ENCODE results near the gene DESI2.

DNA sequence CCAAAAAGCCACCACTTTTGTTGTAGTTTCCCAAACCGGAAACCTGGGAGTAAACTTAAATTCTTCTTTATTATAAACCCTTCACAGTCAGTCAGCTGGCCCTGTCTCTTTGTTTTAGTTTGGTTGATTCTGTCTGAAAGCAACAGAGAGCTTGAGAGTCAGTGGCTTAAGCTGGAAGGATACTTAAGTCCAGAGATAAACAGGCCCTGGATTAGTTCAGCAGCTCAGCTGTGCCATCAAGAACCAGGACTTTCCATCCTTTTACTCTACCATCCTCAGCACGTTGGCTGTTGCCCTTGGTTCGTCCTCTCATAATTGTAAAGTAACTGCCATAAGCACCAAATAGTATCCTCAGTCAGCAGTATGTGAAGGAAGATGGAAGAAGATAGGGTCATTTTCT is 4.5 kb downstream of the DESI2 start:
- TF ChIP-seq ZFP3 (CRISPR knock-in tag; IDR thresholded peaks at IDR 0.05) (no peak), ZFP30 (CRISPR knock-in tag; IDR thresholded peaks at IDR 0.05) (no peak), RARB (CRISPR knock-in tag; IDR thresholded peaks at IDR 0.05) (no peak), TCF4 (CRISPR knock-in tag; IDR thresholded peaks at IDR 0.05; ENCODE audit: borderline replicate concordance) (no peak), CSDC2 (CRISPR knock-in tag; IDR thresholded peaks at IDR 0.05) (no peak), OSR1 (CRISPR knock-in tag; IDR thresholded peaks at IDR 0.05) (no peak), ARNTL (CRISPR knock-in tag; IDR thresholded peaks at IDR 0.05; ENCODE audit: borderline replicate concordance, low read depth) (no peak), PPARA (CRISPR knock-in tag; IDR thresholded peaks at IDR 0.05; ENCODE audit: borderline replicate concordance) (no peak), ZNF70 (CRISPR knock-in tag; IDR thresholded peaks at IDR 0.05) (no peak), ZC3H10 (CRISPR knock-in tag; IDR thresholded peaks at IDR 0.05) (no peak), ZNF8 (CRISPR knock-in tag; IDR thresholded peaks at IDR 0.05) (no peak)
- TF ChIP-seq, protein P1, sequence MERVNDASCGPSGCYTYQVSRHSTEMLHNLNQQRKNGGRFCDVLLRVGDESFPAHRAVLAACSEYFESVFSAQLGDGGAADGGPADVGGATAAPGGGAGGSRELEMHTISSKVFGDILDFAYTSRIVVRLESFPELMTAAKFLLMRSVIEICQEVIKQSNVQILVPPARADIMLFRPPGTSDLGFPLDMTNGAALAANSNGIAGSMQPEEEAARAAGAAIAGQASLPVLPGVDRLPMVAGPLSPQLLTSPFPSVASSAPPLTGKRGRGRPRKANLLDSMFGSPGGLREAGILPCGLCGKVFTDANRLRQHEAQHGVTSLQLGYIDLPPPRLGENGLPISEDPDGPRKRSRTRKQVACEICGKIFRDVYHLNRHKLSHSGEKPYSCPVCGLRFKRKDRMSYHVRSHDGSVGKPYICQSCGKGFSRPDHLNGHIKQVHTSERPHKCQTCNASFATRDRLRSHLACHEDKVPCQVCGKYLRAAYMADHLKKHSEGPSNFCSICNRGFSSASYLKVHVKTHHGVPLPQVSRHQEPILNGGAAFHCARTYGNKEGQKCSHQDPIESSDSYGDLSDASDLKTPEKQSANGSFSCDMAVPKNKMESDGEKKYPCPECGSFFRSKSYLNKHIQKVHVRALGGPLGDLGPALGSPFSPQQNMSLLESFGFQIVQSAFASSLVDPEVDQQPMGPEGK (CRISPR knock-in tag; IDR thresholded peaks at IDR 0.05; ENCODE audit: borderline replicate concordance): no peak

Data from SK-N-SH treated with all-trans-retinoic acid at 6 μM for 48 hours (cell line).